ENCODE measurements around the gene TSPOAP1.

The TSPOAP1 gene

GRCh38 chr17:58316260-58316960, 12.2 kb downstream of the TSPOAP1 start:
- DNase-seq, result no peak

- DNase-seq, result no peak
These were observed 12.8 kb downstream of the TSPOAP1 start for GRCh38 chr17:58315750-58316149.

GRCh38 chr17:58315281-58315711, 13.3 kb downstream of the TSPOAP1 start:
- no peak for DNase-seq

- DNase-seq, result no peak
These were observed 13.9 kb downstream of the TSPOAP1 start for GRCh38 chr17:58314706-58315015.

- DNase-seq, result no peak
These were observed 14.5 kb downstream of the TSPOAP1 start for GRCh38 chr17:58313815-58314705.

- no peak for DNase-seq
These were observed 15.8 kb downstream of the TSPOAP1 start for GRCh38 chr17:58312829-58313228.

GRCh38 chr17:58312021-58312630, 16.5 kb downstream of the TSPOAP1 start:
- DNase-seq, result no peak

GRCh38 chr17:58311429-58311894, 17.1 kb downstream of the TSPOAP1 start:
- DNase-seq, result no peak

- DNase-seq, result no peak
These were observed 17.8 kb downstream of the TSPOAP1 start for GRCh38 chr17:58310511-58311428.

GRCh38 chr17:58309918-58310259, 18.7 kb downstream of the TSPOAP1 start:
- no peak for DNase-seq

GRCh38 chr17:58308985-58309917, 19.3 kb downstream of the TSPOAP1 start:
- no peak for DNase-seq

- no peak for DNase-seq
These were observed 20.2 kb downstream of the TSPOAP1 start for GRCh38 chr17:58308173-58308984.

- no peak for DNase-seq
These were observed 21.0 kb downstream of the TSPOAP1 start for GRCh38 chr17:58307468-58308172.

GRCh38 chr17:58306131-58306951, 22.3 kb downstream of the TSPOAP1 start:
- DNase-seq, result no peak

- DNase-seq, result no peak
These were observed 23.0 kb downstream of the TSPOAP1 start for GRCh38 chr17:58305626-58306025.

GRCh38 chr17:58304750-58305486, 23.7 kb downstream of the TSPOAP1 start:
- no peak for DNase-seq

GRCh38 chr17:58303971-58304749, 24.4 kb downstream of the TSPOAP1 start:
- peak; percentile 24 for DNase-seq
